Vagina (tissue), 2 donors: ENCODE data around the gene GJC2.

Experiments
- POLR2A ChIP-seq, 2 donors: fragments of 450-650 bp; IDR thresholded peaks; one replicate each; pipeline ENCODE4 v1.6.1; 2017; ENCODE audit warnings: antibody characterized with exemption in 2 of 2, mild to moderate bottlenecking in 2 of 2, moderate library complexity in 2 of 2
- TF ChIP-seq, protein P1 (sequence below), 3 experiments: fragments of 450-650 bp in 2 of 3; fragments of 200-600 bp in 1 of 3; sonication (generic) in 1 of 3; IDR thresholded peaks; one replicate each; pipeline ENCODE4 v1.5.1; 2017 to 2019; ENCODE audit warnings: antibody characterized with exemption in 3 of 3, mild to moderate bottlenecking in 2 of 3, moderate library complexity in 2 of 3

DNA sequence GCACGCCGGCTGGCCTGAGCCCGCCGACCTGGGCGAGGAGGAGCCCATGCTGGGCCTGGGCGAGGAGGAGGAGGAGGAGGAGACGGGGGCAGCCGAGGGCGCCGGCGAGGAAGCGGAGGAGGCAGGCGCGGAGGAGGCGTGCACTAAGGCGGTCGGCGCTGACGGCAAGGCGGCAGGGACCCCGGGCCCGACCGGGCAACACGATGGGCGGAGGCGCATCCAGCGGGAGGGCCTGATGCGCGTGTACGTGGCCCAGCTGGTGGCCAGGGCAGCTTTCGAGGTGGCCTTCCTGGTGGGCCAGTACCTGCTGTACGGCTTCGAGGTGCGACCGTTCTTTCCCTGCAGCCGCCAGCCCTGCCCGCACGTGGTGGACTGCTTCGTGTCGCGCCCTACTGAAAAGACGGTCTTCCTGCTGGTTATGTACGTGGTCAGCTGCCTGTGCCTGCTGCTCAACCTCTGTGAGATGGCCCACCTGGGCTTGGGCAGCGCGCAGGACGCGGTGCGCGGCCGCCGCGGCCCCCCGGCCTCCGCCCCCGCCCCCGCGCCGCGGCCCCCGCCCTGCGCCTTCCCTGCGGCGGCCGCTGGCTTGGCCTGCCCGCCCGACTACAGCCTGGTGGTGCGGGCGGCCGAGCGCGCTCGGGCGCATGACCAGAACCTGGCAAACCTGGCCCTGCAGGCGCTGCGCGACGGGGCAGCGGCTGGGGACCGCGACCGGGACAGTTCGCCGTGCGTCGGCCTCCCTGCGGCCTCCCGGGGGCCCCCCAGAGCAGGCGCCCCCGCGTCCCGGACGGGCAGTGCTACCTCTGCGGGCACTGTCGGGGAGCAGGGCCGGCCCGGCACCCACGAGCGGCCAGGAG, 8.6 kb downstream of the GJC2 start:
- TF ChIP-seq, protein P1, sequence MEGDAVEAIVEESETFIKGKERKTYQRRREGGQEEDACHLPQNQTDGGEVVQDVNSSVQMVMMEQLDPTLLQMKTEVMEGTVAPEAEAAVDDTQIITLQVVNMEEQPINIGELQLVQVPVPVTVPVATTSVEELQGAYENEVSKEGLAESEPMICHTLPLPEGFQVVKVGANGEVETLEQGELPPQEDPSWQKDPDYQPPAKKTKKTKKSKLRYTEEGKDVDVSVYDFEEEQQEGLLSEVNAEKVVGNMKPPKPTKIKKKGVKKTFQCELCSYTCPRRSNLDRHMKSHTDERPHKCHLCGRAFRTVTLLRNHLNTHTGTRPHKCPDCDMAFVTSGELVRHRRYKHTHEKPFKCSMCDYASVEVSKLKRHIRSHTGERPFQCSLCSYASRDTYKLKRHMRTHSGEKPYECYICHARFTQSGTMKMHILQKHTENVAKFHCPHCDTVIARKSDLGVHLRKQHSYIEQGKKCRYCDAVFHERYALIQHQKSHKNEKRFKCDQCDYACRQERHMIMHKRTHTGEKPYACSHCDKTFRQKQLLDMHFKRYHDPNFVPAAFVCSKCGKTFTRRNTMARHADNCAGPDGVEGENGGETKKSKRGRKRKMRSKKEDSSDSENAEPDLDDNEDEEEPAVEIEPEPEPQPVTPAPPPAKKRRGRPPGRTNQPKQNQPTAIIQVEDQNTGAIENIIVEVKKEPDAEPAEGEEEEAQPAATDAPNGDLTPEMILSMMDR (IDR thresholded peaks at IDR 0.05), result no peak
- TF ChIP-seq POLR2A (IDR thresholded peaks at IDR 0.05), result no peak
